ENCODE results near the gene RLBP1.
A peak's percentile ranks its signal among the peaks of the same experiment; 100 is the strongest.
"Not testable (repeated sequence)": the region's sequence is repeated elsewhere in the genome, so short reads cannot be mapped to it uniquely, and the experiment has no call there.

RLBP1 gene

GRCh38 chr15:89221543-89221942 lies at the start of gene RLBP1:
RLBP1 (minus strand) TSS chr15:89221579; CDS start chr15:89218975, 2,604 bp downstream.
- DNase-seq (ENCODE audit: low read depth in 2 of 2) = no peak

GRCh38 chr15:89250142-89250541 lies 28.8 kb upstream of the RLBP1 start:
- DNase-seq (ENCODE audit: low read depth in 2 of 2) = not testable (repeated sequence)

DNA sequence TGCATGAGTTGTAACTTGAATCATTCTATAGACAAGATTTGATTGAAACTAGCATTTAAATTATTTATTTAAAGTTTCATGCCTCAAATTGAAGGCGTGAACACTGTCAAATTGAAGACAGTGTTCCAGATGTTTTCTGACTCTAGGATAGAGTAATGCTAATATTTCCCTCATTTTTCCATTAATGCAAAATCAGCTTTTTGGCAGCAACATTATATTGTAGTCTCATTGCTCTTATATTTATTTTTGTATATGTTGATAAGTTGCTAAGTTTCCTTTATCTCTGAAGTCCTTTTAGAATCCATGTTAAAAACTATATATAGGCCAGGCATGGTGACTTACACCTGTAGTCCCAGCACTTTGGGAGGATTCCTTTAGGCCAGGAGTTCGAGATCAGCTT lies 27.2 kb upstream of the RLBP1 start:
- DNase-seq (ENCODE audit: low read depth in 2 of 2) = no peak

DNA sequence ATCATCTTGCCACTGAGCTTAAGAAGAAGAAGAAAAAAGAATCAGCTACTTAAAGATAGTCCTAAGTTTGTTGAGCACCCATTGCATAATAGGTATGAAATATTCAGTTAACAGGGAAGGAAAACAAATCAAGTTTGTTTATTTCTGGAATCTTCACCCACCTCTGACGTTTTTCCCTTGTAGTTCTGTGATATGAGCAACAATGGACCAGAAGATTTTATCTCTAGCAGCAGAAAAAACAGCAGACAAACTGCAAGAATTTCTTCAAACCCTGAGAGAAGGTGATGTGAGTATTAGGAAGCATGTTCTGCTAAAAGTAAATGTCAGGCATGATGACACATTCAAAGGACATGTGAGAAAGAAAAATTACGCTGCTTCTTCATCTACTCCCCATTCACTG lies 26.1 kb upstream of the RLBP1 start:
- DNase-seq (ENCODE audit: low read depth in 2 of 2) = no peak

GRCh38 chr15:89244574-89244903 lies 23.2 kb upstream of the RLBP1 start:
- no peak for DNase-seq (ENCODE audit: low read depth in 2 of 2)

- peak; percentile 93 to 94 for DNase-seq (ENCODE audit: low read depth in 2 of 2)
Observed at GRCh38 chr15:89243691-89244573, 22.6 kb upstream of the RLBP1 start, which contains the start of gene FANCI. FANCI (plus strand) TSS chr15:89243979; CDS start chr15:89247648, 3,669 bp downstream.

- DNase-seq (ENCODE audit: low read depth in 2 of 2) = no peak
Observed at GRCh38 chr15:89243046-89243690, 21.8 kb upstream of the RLBP1 start.

GRCh38 chr15:89239883-89240810 lies 18.8 kb upstream of the RLBP1 start:
- not testable (repeated sequence) for DNase-seq (ENCODE audit: low read depth in 2 of 2)

- DNase-seq (ENCODE audit: low read depth in 2 of 2) = no peak
Observed at GRCh38 chr15:89231832-89232231, 10.5 kb upstream of the RLBP1 start.

- DNase-seq (ENCODE audit: low read depth in 2 of 2) = no peak
Observed at GRCh38 chr15:89230277-89230676, 8.9 kb upstream of the RLBP1 start.

- no peak for DNase-seq (ENCODE audit: low read depth in 2 of 2)
Observed at GRCh38 chr15:89227425-89227824, 6.0 kb upstream of the RLBP1 start.

- no peak for DNase-seq (ENCODE audit: low read depth in 2 of 2)
Observed at GRCh38 chr15:89226359-89227221, 5.2 kb upstream of the RLBP1 start.

GRCh38 chr15:89225588-89225987 lies 4.2 kb upstream of the RLBP1 start:
- no peak for DNase-seq (ENCODE audit: low read depth in 2 of 2)

DNA sequence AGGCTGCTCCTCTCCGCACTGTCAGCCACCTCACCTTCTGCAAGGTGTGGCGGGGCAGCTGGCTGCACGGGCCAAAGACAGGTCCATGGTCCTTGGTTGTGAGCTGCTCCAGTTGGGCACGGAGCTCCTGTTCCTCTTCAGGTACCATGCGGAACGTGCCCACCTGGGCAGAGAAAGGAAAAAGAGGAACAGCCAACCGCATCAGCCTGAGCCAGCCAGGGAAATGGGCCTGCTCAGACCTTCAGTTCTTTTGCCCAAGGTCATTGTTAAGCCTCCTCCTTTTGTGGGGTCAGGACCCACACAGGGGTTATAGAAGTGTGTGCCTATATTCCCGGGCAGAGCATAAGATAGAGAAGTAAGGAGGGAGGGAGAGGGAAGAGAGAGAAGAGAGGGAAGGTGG lies 2.8 kb downstream of the RLBP1 start:
- DNase-seq (ENCODE audit: low read depth in 2 of 2) = no peak

DNA sequence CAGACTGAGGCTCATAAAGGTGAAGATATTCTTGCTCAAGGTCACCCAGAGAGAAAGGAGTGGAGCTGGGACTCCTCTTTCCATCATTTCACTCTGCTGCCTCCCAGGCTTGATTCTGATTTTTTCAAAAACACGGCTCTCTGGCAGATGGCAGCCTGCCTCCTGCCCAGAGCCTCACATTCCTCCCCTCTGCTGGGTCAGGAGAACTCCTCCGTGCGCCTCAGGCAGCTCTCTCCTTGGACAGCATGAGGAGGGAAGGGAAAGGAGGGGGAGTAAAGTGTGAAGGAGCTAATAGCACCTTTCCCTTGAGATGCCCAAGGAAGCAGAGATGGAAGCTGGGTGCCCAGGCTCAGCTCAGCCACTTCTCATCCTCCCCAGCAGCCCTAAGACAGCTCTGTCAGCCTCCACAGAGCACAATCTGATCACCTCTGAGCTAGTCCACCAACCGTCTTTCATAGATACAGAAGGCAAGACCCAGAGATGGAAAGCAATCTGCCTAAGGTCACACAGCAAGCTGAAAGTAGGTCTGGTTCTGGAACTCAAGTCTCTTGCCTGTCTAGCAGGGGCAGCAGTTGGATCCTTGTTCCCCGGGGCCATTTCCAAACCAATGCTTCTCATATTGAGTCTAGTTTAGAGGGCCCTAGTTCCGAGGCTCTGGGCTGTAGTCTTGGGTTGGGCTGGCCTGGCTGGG lies 3.5 kb downstream of the RLBP1 start:
- no peak for DNase-seq (ENCODE audit: low read depth in 2 of 2)

- DNase-seq (ENCODE audit: low read depth in 2 of 2) = no peak
Observed at GRCh38 chr15:89217031-89217430, 4.3 kb downstream of the RLBP1 start.

DNA sequence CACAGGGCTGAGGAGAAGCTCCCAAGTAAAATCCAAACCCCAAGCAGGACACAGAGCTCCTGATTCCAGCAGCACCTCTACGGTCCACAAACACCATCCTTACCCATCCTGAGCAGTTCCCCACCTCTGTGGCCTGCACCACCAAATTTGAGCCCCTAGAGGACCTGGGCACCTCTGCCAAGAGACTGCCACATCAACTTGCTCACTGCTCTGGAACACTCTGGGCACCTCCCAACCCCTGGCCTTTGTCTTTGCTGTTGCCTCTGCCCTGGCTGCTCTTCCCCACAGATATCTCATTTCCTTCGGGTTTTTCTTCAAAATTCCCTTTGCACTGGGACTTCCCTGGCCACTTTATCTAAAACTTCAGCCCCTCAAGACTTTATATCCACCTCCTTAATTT lies 5.8 kb downstream of the RLBP1 start:
- DNase-seq (ENCODE audit: low read depth in 2 of 2) = no peak

GRCh38 chr15:89211678-89212170 lies 9.7 kb downstream of the RLBP1 start:
- DNase-seq (ENCODE audit: low read depth in 2 of 2) = no peak

- no peak for DNase-seq (ENCODE audit: low read depth in 2 of 2)
Observed at GRCh38 chr15:89209057-89209456, 12.3 kb downstream of the RLBP1 start.

DNA sequence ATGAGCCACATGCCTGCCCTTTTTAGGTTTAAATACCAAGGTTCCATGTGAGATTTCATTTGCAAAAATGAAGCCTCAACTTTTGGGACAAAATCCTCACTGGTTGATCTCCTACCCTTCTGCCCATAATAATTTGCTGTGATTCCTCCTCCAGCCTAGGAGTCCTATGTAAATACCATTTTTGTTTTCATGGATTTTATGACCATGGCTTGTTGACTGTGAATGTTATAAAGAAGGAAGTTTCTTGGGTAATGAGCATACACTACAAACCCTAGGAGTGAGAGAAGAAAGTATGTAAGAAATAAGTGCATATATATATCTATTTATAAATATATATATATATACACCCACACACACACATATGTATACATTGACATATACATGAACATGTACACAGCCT lies 13.1 kb downstream of the RLBP1 start:
- DNase-seq (ENCODE audit: low read depth in 2 of 2) = no peak

All from stimulated activated CD8-positive, alpha-beta memory T cell treated with anti-CD3 and anti-CD28 coated beads, Interleukin-2, amount 100 ng/mL, for 1 hour (primary cell).